ENCODE data around the gene SPO11.

DNA sequence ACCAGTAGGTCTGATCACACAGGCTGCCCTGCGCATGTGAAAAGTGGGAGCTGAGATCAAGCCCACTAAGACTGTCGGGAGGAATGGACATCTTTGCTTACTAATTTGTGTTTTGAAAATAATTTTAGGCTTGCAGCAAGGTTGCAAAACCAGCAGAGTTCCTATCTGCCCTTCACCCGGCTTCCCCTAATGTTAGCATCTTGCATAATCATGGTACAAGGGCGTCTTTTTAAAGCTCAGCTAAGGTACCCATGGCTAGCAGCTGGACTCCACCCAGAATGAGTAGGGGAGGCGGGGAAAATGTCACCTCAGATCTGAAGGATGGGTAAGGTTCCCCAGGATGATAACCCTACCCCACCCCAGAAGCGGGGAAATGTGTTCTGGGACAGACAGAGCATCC lies 37.9 kb upstream of the SPO11 start:
- no peak for TF ChIP-seq EZH2phosphoT487 (IDR thresholded peaks at IDR 0.05; ENCODE audit: borderline replicate concordance, low read length)
- TF ChIP-seq, protein P1, sequence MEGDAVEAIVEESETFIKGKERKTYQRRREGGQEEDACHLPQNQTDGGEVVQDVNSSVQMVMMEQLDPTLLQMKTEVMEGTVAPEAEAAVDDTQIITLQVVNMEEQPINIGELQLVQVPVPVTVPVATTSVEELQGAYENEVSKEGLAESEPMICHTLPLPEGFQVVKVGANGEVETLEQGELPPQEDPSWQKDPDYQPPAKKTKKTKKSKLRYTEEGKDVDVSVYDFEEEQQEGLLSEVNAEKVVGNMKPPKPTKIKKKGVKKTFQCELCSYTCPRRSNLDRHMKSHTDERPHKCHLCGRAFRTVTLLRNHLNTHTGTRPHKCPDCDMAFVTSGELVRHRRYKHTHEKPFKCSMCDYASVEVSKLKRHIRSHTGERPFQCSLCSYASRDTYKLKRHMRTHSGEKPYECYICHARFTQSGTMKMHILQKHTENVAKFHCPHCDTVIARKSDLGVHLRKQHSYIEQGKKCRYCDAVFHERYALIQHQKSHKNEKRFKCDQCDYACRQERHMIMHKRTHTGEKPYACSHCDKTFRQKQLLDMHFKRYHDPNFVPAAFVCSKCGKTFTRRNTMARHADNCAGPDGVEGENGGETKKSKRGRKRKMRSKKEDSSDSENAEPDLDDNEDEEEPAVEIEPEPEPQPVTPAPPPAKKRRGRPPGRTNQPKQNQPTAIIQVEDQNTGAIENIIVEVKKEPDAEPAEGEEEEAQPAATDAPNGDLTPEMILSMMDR (IDR thresholded peaks at IDR 0.05; ENCODE audit: low read depth, low read length, poor library complexity, severe bottlenecking) = no peak
